Upper lobe of right lung (tissue), 1 donor: ENCODE results near the gene IL1R1. TPM values are rescaled to one million over a fixed set of nuclear protein-coding genes. Genes with fewer than 3 reads are reported as not detected.

ENCODE experiments used
- ATAC-seq: fragments of 200-7000 bp; cut with Tn5 transposase; one replicate; pipeline ENCODE4 v1.9.1; 2020; ENCODE audit warnings: mild to moderate bottlenecking, moderate library complexity
- DNase-seq: peaks from one replicate; pipeline ENCODE4 v3.0.0-alpha.2; 2020
- H3K27ac ChIP-seq: fragments of 200-600 bp; one replicate; pipeline ENCODE4 v1.8.0; 2022
- H3K27me3 ChIP-seq: fragments of 200-600 bp; one replicate; pipeline ENCODE4 v1.8.0; 2022; ENCODE audit warnings: mild to moderate bottlenecking
- H3K36me3 ChIP-seq: fragments of 200-600 bp; one replicate; pipeline ENCODE4 v1.8.0; 2022
- H3K4me1 ChIP-seq: fragments of 200-600 bp; one replicate; pipeline ENCODE4 v1.8.0; 2022
- H3K4me3 ChIP-seq: fragments of 200-600 bp; one replicate; pipeline ENCODE4 v1.8.0; 2022; ENCODE audit warnings: mild to moderate bottlenecking
- H3K9me3 ChIP-seq: fragments of 200-600 bp; one replicate; pipeline ENCODE4 v1.8.0; 2022
- CTCF ChIP-seq: fragments of 200-600 bp; IDR thresholded peaks from one replicate; pipeline ENCODE4 v1.8.0; 2022; ENCODE audit warnings: antibody characterized with exemption
- intact Hi-C: fragments of 100-400 bp; cut with DNase I; formaldehyde crosslinking; loops from one replicate; pipeline ENCODE4 v1.11.0; 2022
- total RNA-seq: library from RNA; stranded (reverse); fragmentation: NEBNext Ultra II Directional; extraction: Animal tissue kit (Norgen Biotek cat#: 25700); gene quantifications from one replicate; pipeline ENCODE4 v1.2.1, GENCODE V29; 2021
- donor health status: DM: no; HTN: yes; CAD: no; lungs with severe emphysema.

The IL1R1 gene
- total RNA-seq, 1 donor from 2014 or later: 196 TPM

DNA sequence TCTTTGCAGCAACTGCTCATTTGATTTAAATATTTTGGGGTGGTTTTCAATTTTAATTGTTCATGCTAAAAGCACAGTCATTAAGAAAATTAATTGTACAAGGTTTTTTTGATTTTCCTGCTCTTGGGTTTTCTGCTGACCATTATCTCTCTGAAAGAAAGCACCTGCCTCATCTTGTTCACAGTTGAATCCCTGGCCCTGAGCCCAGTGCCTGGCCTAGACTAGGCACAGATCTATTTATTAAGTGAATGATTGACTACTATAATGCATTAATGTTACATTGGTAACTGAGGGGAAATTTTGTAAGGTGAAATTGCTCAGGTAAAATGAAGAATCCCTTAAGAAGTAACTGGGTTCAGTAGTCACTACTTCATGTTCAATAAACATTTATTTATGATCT is 66.2 kb downstream of the IL1R1 start:
- H3K4me3 ChIP-seq: no peak overlapping the region
- no peak for TF ChIP-seq CTCF
- intact Hi-C loops: no loop called here
- DNase-seq (no peak), ATAC-seq (no peak)
- no peak overlapping the region for H3K27ac ChIP-seq
- H3K4me1 ChIP-seq: no peaks in the 10 kb centered on the region
- H3K27me3 ChIP-seq: no peaks in the 10 kb centered on the region
- no peaks in the 10 kb centered on the region for H3K9me3 ChIP-seq
- H3K36me3 ChIP-seq: no peaks in the 10 kb centered on the region

- no peak for ATAC-seq
- no peak overlapping the region for H3K27ac ChIP-seq
- H3K9me3 ChIP-seq: no peaks in the 10 kb centered on the region
- H3K36me3 ChIP-seq: no peaks in the 10 kb centered on the region
- intact Hi-C loops: no loop called here
- H3K4me1 ChIP-seq: no peaks in the 10 kb centered on the region
- H3K27me3 ChIP-seq: no peaks in the 10 kb centered on the region
- DNase-seq: no peak
- no peak overlapping the region for H3K4me3 ChIP-seq
- no peak for TF ChIP-seq CTCF
These were observed 66.9 kb downstream of the IL1R1 start for GRCh38 chr2:102209474-102209873.

- Histone ChIP-seq H3K9me3 (peaks cover 10% of the 10 kb centered on the region), H3K27me3 (no peaks in the 10 kb centered on the region), H3K4me1 (no peaks in the 10 kb centered on the region), H3K36me3 (no peaks in the 10 kb centered on the region), H3K4me3 (no peak overlapping the region), H3K27ac (no peak overlapping the region)
- no peak for TF ChIP-seq CTCF
- intact Hi-C loops: no loop called here
- ATAC-seq (no peak), DNase-seq (no peak)
These were observed 74.5 kb downstream of the IL1R1 start for GRCh38 chr2:102217032-102217431.

- intact Hi-C loops: no loop called here
- ATAC-seq (no peak), DNase-seq (no peak)
- no peak overlapping the region for H3K4me3 ChIP-seq
- no peak overlapping the region for H3K27ac ChIP-seq
- TF ChIP-seq CTCF: no peak
- H3K36me3 ChIP-seq: no peaks in the 10 kb centered on the region
- peaks cover 35% of the 10 kb centered on the region for H3K4me1 ChIP-seq
- no peaks in the 10 kb centered on the region for H3K9me3 ChIP-seq
- H3K27me3 ChIP-seq: no peaks in the 10 kb centered on the region
These were observed 82.5 kb downstream of the IL1R1 start for GRCh38 chr2:102224824-102225739.

- intact Hi-C loops: no loop called here
- H3K36me3 ChIP-seq: no peaks in the 10 kb centered on the region
- H3K9me3 ChIP-seq: no peaks in the 10 kb centered on the region
- no peak for ATAC-seq
- H3K27ac ChIP-seq: peak overlapping the region; percentile 89
- TF ChIP-seq CTCF: no peak
- H3K4me3 ChIP-seq: no peak overlapping the region
- peaks cover 35% of the 10 kb centered on the region for H3K4me1 ChIP-seq
- DNase-seq: no peak
- H3K27me3 ChIP-seq: no peaks in the 10 kb centered on the region
These were observed 83.6 kb downstream of the IL1R1 start for GRCh38 chr2:102226171-102226570.
